Stimulated activated CD4-positive, alpha-beta T cell treated with anti-CD3 and anti-CD28 coated beads, Interleukin-12 subunit alpha, Interleukin-12 subunit beta, amount 100 ng/mL, for 24 hours (primary cell): ENCODE results near the gene CSPG4.
A peak's percentile ranks its signal among the peaks of the same experiment; 100 is the strongest.
"Not testable (repeated sequence)": the region's sequence is repeated elsewhere in the genome, so short reads cannot be mapped to it uniquely, and the experiment has no call there.

Experiments
- DNase-seq, 2 experiments: peaks; one replicate each; pipeline ENCODE4 v3.0.0-alpha.2; 2020; ENCODE audit warnings: low read depth in 2 of 2

The CSPG4 gene

GRCh38 chr15:75712668-75713337 lies at the start of gene CSPG4:
TSS of gene CSPG4 (minus strand) at chr15:75712848. CDS start at chr15:75712755, 93 bp downstream.
- DNase-seq, result no peak

DNA sequence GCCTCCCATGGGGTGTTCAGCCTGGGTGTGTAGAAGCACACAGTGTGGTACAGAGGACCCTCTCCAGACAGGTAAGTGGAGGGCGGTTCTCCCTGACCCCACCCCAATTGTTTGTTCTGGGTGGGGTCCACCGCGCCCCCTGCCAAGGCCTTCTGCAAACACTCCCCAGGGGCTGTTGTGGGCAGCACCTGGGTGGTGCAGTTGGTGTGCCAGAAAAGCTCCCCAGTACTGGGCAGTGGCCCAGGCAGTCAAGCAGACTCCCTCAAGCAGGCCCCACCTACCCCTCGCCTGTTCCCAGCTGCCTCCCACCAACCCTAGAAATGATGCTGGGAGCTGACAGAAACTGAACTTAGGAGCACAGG lies 49.7 kb upstream of the CSPG4 start:
- not testable (repeated sequence) for DNase-seq

DNA sequence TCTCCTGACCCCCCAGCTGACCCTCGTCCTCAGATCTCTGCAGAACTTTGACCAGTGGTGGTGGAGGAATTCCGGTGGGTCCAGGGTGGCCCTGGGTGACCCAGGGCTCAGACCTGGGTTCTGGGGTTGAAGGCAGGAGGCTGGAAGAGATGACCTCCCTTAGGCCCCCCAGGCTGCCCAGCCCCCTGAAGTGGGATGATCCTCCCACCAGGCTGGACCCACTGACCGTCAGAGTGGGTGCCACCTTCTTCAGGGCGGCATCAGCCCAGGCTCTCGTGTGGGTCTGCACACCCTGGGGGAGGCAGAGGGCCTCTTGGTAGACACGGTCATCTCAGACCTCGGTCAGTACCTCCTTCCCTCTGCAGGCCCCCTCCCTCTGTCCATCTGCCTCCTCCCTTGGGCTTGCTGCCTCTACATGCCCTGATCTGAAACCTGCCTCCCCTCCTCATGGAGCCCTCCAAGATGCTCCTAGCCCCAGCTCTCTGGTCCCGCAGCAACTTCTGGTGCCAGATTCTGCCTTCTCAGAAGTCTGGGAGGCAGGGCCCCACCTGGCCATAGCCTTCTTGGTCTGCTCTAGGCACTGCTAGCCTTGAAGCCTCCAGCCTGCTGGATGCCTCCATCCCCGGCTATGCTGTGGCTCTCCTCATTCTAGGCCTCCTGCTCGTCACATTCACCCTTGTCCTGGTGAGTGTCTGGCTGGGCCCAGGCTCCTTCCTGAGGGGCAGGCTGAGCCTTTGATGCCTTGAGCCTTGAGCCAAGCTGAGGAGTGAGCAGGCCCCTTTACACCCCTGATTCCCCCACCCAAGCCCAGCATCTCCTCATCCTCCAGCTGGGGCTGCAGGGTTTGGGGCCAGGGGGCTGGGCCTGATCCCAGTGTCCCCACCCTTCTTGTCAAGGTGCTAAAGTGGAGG lies 49.1 kb upstream of the CSPG4 start:
- DNase-seq, result no peak

- no peak for DNase-seq
These were observed 48.2 kb upstream of the CSPG4 start for GRCh38 chr15:75760704-75761435.

DNA sequence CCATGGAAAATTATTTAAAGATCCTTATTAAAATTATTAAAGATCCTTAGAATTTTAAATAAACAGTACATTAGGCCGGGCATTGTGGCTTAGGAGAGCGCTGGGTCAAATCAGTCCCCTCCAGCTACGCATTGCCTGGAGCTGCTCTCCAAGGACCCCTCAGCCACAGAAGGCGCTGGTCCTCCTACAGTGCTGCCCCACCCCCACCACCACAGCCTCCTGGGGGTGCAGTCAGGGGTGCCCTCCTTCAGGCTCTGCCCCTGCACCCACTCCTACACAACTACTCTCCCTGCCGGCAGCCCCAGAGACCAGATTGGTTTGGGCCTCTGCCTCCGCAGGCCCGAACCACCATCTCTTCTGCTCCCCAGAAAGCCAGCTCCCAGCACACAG lies 47.5 kb upstream of the CSPG4 start:
- not testable (repeated sequence) for DNase-seq

GRCh38 chr15:75759416-75760130 lies 46.9 kb upstream of the CSPG4 start:
- no peak for DNase-seq

DNA sequence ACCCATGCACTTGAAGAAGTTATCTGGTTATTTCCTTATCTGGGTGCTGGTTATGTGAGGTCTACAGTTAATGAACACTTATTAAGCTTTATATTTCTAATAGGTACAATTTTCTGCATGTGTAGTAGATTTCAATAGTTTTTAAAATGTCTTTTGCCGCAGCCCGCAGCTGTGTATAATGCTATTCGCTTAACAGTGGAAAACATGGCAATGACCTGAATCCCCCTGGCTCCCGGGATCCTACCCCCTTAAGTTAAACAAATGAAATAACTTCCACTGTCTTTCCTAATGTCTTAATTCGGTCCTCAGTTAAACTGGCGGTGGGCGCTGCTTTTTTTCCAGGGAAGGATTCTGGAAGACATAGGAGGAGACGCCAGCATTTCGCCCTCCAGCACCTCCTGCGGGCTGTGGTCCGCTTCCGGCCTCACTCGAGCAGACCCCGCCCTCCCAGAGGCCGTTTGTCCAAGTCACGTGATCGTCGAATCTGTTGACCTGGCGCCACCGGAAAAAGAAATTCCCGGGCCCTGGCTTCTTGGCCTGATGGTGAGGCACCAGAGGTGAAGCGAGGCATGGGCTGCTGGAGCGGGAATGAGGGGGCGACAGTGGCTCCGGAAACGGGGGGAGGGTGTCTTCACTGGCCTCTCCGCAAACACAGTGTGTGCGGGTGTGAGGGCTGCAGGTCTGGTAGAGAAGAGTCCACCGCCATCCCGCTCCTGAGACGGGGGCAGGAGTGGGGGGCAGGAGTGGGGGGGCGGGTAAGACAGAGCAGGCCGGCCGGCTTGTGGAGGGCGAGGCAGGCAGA lies 45.6 kb upstream of the CSPG4 start:
- peak; percentile 28 to 66 for DNase-seq

GRCh38 chr15:75754871-75755270 lies 42.2 kb upstream of the CSPG4 start:
- DNase-seq, result not testable (repeated sequence)

GRCh38 chr15:75753145-75753544 lies 40.5 kb upstream of the CSPG4 start:
- DNase-seq, result no peak

- no peak for DNase-seq
These were observed 39.2 kb upstream of the CSPG4 start for GRCh38 chr15:75751891-75752290.

GRCh38 chr15:75751116-75751875 lies 38.6 kb upstream of the CSPG4 start:
- no peak for DNase-seq

DNA sequence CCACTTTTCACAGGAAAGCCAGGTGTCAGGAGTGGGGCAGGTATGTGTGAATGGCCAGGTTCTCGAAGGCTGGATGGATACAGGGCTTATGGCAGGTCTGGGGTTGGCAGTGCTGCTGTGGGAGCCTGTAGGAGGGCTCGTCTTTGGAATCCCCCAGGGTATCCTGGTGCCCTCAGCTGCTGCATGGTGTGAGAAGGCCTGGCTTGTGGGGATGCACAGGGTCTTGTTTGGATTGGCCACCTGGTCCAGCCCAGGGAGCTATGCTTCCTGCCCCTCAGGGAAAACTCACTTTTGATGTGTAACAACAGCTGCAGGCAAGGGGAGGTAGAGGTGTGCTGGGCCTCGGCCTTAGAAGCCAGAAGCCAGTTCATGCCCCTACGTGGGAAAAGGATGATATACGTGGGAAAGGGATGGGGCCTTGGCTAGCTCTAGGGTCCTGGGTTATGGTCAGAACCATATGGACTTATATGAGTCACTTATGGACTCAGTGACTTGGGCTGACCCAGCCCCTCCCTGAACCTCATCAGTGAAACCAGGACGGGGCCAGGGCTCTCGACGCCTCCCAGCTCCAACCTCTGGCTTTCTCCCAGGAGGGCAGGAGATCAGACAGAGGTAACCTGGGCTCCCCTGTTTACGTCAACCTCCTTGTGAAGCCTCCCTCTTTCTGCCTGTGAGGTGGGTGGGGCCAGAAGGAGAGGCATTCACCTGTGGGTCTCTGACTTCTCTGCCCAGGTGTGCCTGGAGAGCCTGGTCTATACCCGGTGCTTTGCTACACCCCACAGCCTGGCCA lies 37.8 kb upstream of the CSPG4 start:
- DNase-seq, result no peak

GRCh38 chr15:75749820-75750219 lies 37.2 kb upstream of the CSPG4 start:
- DNase-seq, result no peak

- DNase-seq, result peak in 1 of 2 experiments; percentile 29
These were observed 36.2 kb upstream of the CSPG4 start for GRCh38 chr15:75748882-75749281.

- not testable (repeated sequence) for DNase-seq
These were observed 34.5 kb upstream of the CSPG4 start for GRCh38 chr15:75747121-75747520.

GRCh38 chr15:75745305-75745704 lies 32.7 kb upstream of the CSPG4 start:
- DNase-seq, result no peak

- not testable (repeated sequence) for DNase-seq
These were observed 29.7 kb upstream of the CSPG4 start for GRCh38 chr15:75742346-75742745.

GRCh38 chr15:75739791-75740190 lies 27.1 kb upstream of the CSPG4 start:
- DNase-seq, result no peak

- DNase-seq, result peak; percentile 76 to 88
These were observed 26.1 kb upstream of the CSPG4 start for GRCh38 chr15:75738647-75739325.
